Endometrium (tissue), 2 donors: Measurements from ENCODE around the gene TLE2.
"Not testable (repeated sequence)": the region's sequence is repeated elsewhere in the genome, so short reads cannot be mapped to it uniquely, and the experiment has no call there.

Experiments used
- FAIRE-seq: peaks from 2 replicates; lab custom pipeline; 2012; peaks lifted over from hg19 to GRCh38; lab: Jason Lieb, UNC
- donor health status: control.
- donor health status: control.

The TLE2 gene

GRCh38 chr19:3055741-3056416, 26.8 kb upstream of the TLE2 start:
- no peak for FAIRE-seq

- FAIRE-seq: no peak
Observed at GRCh38 chr19:3054972-3055740, 26.1 kb upstream of the TLE2 start.

GRCh38 chr19:3054265-3054971, 25.3 kb upstream of the TLE2 start:
- FAIRE-seq: no peak

GRCh38 chr19:3053780-3054179, 24.7 kb upstream of the TLE2 start:
- no peak for FAIRE-seq

- FAIRE-seq: no peak
Observed at GRCh38 chr19:3053218-3053621, 24.1 kb upstream of the TLE2 start.

GRCh38 chr19:3050016-3050415, 20.9 kb upstream of the TLE2 start:
- FAIRE-seq: not testable (repeated sequence)

GRCh38 chr19:3049089-3049488, 20.0 kb upstream of the TLE2 start:
- FAIRE-seq: no peak

GRCh38 chr19:3048190-3048533, 19.1 kb upstream of the TLE2 start:
- FAIRE-seq: no peak

GRCh38 chr19:3047496-3048189, 18.6 kb upstream of the TLE2 start:
- FAIRE-seq: no peak

GRCh38 chr19:3046698-3047495, 17.8 kb upstream of the TLE2 start:
- no peak for FAIRE-seq

GRCh38 chr19:3045885-3046697, 17.0 kb upstream of the TLE2 start:
- no peak for FAIRE-seq

- FAIRE-seq: no peak
Observed at GRCh38 chr19:3045191-3045590, 16.1 kb upstream of the TLE2 start.

GRCh38 chr19:3042621-3043267, 13.7 kb upstream of the TLE2 start:
- peak; percentile 12 for FAIRE-seq

- FAIRE-seq: no peak
Observed at GRCh38 chr19:3041761-3042620, 12.9 kb upstream of the TLE2 start.

- FAIRE-seq: no peak
Observed at GRCh38 chr19:3041327-3041726, 12.2 kb upstream of the TLE2 start.

GRCh38 chr19:3039641-3040077, 10.6 kb upstream of the TLE2 start:
- FAIRE-seq: no peak

- no peak for FAIRE-seq
Observed at GRCh38 chr19:3039125-3039524, 10.0 kb upstream of the TLE2 start.

GRCh38 chr19:3038214-3038613, 9.1 kb upstream of the TLE2 start:
- FAIRE-seq: no peak

GRCh38 chr19:3036977-3037544, 8.0 kb upstream of the TLE2 start:
- not testable (repeated sequence) for FAIRE-seq
